ENCODE data around the gene OR10H3. TPM values are rescaled to one million over a fixed set of nuclear protein-coding genes. Genes with fewer than 3 reads are reported as not detected.

The OR10H3 gene
- total and polyA plus RNA-seq, 2 of the 8 experiments (the other 6 are each of a cell fraction or from before 2014, with no cell fraction given), result not detected

GRCh38 chr19:15788594-15789270 lies 50.9 kb downstream of the OR10H3 start (continued):
- TF ChIP-seq CHD1 (IDR thresholded peaks at IDR 0.05; ENCODE audit: low read depth, low read length) (no peak), BRCA1 (IDR thresholded peaks at IDR 0.05; ENCODE audit: low read depth, low read length) (no peak), SIRT6 (IDR thresholded peaks at IDR 0.05; ENCODE audit: low read length) (no peak), CTBP2 (IDR thresholded peaks at IDR 0.05; ENCODE audit: borderline replicate concordance, insufficient read depth, insufficient read length, low read length) (no peak)
